GM12878 (cell line): ENCODE results near the gene SEMA4F. TPM values are rescaled to one million over a fixed set of nuclear protein-coding genes. Genes with fewer than 3 reads are reported as not detected.

Experiments
- BCL11A ChIP-seq: IDR thresholded peaks from 2 replicates; pipeline ENCODE4 v1.6.1; 2011; ENCODE audit warnings: low read depth, low read length
- BHLHE40 ChIP-seq, 2 experiments: fragments of 450-650 bp in 1 of 2; IDR thresholded peaks; 2 replicates each; pipeline ENCODE4 v1.6.1; 2011 to 2017; ENCODE audit warnings: low read depth in 2 of 2, borderline replicate concordance in 1 of 2, improper control_type of control experiment in 1 of 2, low read length in 1 of 2, mild to moderate bottlenecking in 1 of 2
- EGR1 ChIP-seq, 2 experiments: IDR thresholded peaks; 1 replicate in 1 of 2; 2 replicates in 1 of 2; pipeline ENCODE4 v1.6.1; 2011 to 2012; ENCODE audit warnings: low read depth in 2 of 2, low read length in 2 of 2, borderline replicate concordance in 1 of 2, mild to moderate bottlenecking in 1 of 2, moderate library complexity in 1 of 2
- ESRRA ChIP-seq: IDR thresholded peaks from 2 replicates; pipeline ENCODE4 v1.6.1; 2012; ENCODE audit warnings: mild to moderate bottlenecking, low read length, improper control_type of control experiment
- IKZF1 ChIP-seq: fragments of 450-650 bp; conservative IDR thresholded peaks from 2 replicates; pipeline ENCODE4 v1.6.1; 2017; ENCODE audit warnings: antibody characterized with exemption, mild to moderate bottlenecking
- IKZF2 ChIP-seq, 2 experiments: fragments of 450-650 bp; IDR thresholded peaks; 2 replicates each; pipeline ENCODE4 v1.6.1; 2017; ENCODE audit warnings: mild to moderate bottlenecking in 2 of 2, moderate library complexity in 2 of 2
- IRF4 ChIP-seq: IDR thresholded peaks from 2 replicates; pipeline ENCODE4 v1.6.1; 2011; ENCODE audit warnings: low read depth, low read length
- JUND ChIP-seq: IDR thresholded peaks from 2 replicates; pipeline ENCODE4 v1.6.1; 2012; ENCODE audit warnings: low read depth, mild to moderate bottlenecking, low read length, improper control_type of control experiment, moderate library complexity
- KDM1A ChIP-seq: fragments of 200-600 bp; sonication (generic); IDR thresholded peaks from 2 replicates; pipeline ENCODE4 v1.6.1; 2016; ENCODE audit warnings: borderline replicate concordance
- LARP7 ChIP-seq: fragments of 450-650 bp; IDR thresholded peaks from 2 replicates; pipeline ENCODE4 v1.6.1; 2017; ENCODE audit warnings: mild to moderate bottlenecking
- NFYA ChIP-seq: IDR thresholded peaks from 2 replicates; pipeline ENCODE4 v1.6.1; 2011; ENCODE audit warnings: low read depth, mild to moderate bottlenecking, low read length, improper control_type of control experiment, borderline replicate concordance
- NRF1 ChIP-seq: conservative IDR thresholded peaks from 2 replicates; pipeline ENCODE4 v1.6.1; 2011; ENCODE audit warnings: mild to moderate bottlenecking, low read depth, low read length, improper control_type of control experiment
- PML ChIP-seq: IDR thresholded peaks from 2 replicates; pipeline ENCODE4 v1.6.1; 2012; ENCODE audit warnings: low read length, inconsistent platforms
- POU2F2 ChIP-seq: IDR thresholded peaks from 3 replicates; pipeline ENCODE4 v1.6.1; 2011; ENCODE audit warnings: low read depth, mild to moderate bottlenecking, low read length, borderline replicate concordance
- RAD51 ChIP-seq: fragments of 450-650 bp; IDR thresholded peaks from 2 replicates; pipeline ENCODE4 v1.6.1; 2016; ENCODE audit warnings: moderate library complexity, mild to moderate bottlenecking, inconsistent platforms
- TAF1 ChIP-seq: IDR thresholded peaks from 2 replicates; pipeline ENCODE4 v1.6.1; 2011; ENCODE audit warnings: mild to moderate bottlenecking, low read depth, low read length, borderline replicate concordance
- YY1 ChIP-seq: IDR thresholded peaks from 2 replicates; pipeline ENCODE4 v1.6.1; 2011; ENCODE audit warnings: low read depth, mild to moderate bottlenecking, low read length
- ZNF24 ChIP-seq: fragments of 450-650 bp; IDR thresholded peaks from 2 replicates; pipeline ENCODE4 v1.6.1; 2017; ENCODE audit warnings: antibody characterized with exemption, mild to moderate bottlenecking
- ZNF384 ChIP-seq: IDR thresholded peaks from 2 replicates; pipeline ENCODE4 v1.6.1; 2012; ENCODE audit warnings: low read depth, mild to moderate bottlenecking, low read length, improper control_type of control experiment, borderline replicate concordance
- polyA plus RNA-seq, 11 experiments: library from polyadenylated mRNA; depleted of rRNA in 4 of 11; unstranded in 6 of 11; stranded (reverse) in 5 of 11; fragments of >200 nt; fragmentation: Nextera tagmentation in 4 of 11; fragmentation: Illumina TruSeq in 1 of 11; extraction: Ambion mirVana in 4 of 11; extraction: Trizol in 1 of 11; gene quantifications; 1 replicate in 1 of 11; 2 replicates in 10 of 11; pipeline versions ENCODE4 v1.2.1 to v1.2.3, GENCODE V29; 2011 to 2016; ENCODE audit warnings: inconsistent platforms in 2 of 11, missing spikeins in 2 of 11, low read depth in 1 of 11
- total RNA-seq, 4 experiments: library from RNA; depleted of rRNA in 3 of 4; stranded (reverse); fragments of >200 nt in 3 of 4; fragmentation: Illumina TruSeq in 1 of 4; extraction: Trizol in 1 of 4; gene quantifications; 2 replicates each; pipeline versions ENCODE4 v1.2.1 to v1.2.3, GENCODE V29; 2013 to 2021
- TF ChIP-seq, protein P1 (sequence below): fragments of 450-650 bp; formaldehyde crosslinking; IDR thresholded peaks from 2 replicates; pipeline ENCODE4 v1.5.0; 2022; ENCODE audit warnings: mild to moderate bottlenecking, missing genetic modification characterization
- TF ChIP-seq, protein P2 (sequence below): fragments of 450-650 bp; IDR thresholded peaks from 2 replicates; pipeline ENCODE4 v1.6.1; 2018; ENCODE audit warnings: mild to moderate bottlenecking, low read depth, moderate library complexity; ENCODE audit not compliant: partially characterized antibody
- TF ChIP-seq, protein P3 (sequence below): fragments of 450-650 bp; IDR thresholded peaks from 2 replicates; pipeline ENCODE4 v1.6.1; 2017; ENCODE audit warnings: mild to moderate bottlenecking, low read depth, inconsistent platforms; ENCODE audit not compliant: poor library complexity, severe bottlenecking

Gene SEMA4F
- total and polyA plus RNA-seq, 10 of the 15 experiments (the other 5 are each of a cell fraction or from before 2014, with no cell fraction given) = 0.26 to 3.0 (median 2.1) TPM

DNA sequence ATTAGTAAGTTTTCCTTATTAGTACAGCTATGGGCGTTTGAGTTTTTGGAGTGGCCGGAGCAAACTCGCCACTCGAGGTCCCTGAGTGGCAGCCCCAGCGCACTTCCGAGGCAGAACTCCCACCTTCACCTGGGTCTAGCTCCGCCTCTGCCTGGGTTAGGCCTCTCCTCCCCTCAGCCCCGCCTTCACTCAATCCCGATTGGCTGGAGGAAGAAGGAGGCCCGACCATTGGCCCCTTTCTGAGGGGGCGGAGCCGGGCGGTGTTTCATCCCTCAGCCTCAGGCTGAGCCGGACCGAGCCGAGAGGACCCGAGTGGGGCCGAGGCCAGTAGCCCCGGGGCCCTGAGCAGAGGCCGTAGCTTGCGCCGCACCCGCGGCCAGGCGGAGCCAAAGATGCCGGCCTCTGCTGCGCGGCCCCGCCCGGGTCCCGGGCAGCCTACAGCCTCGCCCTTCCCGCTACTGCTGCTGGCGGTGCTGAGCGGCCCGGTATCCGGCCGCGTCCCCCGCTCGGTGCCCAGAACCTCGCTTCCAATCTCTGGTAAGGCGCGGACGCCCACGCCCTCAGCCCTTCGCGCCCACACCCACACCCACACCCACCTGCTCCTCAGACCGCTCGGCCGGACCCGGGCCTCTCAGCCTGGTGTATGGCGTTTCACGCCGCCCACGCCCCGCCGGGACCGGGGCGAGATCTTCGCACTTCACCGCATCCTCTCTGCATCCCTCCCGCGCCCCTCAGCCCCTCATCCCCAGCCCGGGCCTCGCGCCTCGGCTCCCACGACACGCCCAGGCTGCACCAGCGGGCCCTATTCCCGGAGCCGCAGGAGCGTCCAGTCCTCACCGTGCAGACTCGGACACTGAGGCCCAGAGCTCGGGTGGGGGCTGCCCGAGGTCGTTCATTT is at the start of gene SEMA4F (continued):
- no peak for TF ChIP-seq KDM1A
- no peak for TF ChIP-seq JUND
- no peak for TF ChIP-seq ZNF384
- 0 out of 2 replicates have a peak, but pooled peaks have one; percentile 31 for TF ChIP-seq TAF1
- peak; percentile 37; the same call in 1 of the 2 replicates for TF ChIP-seq IKZF1
- TF ChIP-seq, protein P1, sequence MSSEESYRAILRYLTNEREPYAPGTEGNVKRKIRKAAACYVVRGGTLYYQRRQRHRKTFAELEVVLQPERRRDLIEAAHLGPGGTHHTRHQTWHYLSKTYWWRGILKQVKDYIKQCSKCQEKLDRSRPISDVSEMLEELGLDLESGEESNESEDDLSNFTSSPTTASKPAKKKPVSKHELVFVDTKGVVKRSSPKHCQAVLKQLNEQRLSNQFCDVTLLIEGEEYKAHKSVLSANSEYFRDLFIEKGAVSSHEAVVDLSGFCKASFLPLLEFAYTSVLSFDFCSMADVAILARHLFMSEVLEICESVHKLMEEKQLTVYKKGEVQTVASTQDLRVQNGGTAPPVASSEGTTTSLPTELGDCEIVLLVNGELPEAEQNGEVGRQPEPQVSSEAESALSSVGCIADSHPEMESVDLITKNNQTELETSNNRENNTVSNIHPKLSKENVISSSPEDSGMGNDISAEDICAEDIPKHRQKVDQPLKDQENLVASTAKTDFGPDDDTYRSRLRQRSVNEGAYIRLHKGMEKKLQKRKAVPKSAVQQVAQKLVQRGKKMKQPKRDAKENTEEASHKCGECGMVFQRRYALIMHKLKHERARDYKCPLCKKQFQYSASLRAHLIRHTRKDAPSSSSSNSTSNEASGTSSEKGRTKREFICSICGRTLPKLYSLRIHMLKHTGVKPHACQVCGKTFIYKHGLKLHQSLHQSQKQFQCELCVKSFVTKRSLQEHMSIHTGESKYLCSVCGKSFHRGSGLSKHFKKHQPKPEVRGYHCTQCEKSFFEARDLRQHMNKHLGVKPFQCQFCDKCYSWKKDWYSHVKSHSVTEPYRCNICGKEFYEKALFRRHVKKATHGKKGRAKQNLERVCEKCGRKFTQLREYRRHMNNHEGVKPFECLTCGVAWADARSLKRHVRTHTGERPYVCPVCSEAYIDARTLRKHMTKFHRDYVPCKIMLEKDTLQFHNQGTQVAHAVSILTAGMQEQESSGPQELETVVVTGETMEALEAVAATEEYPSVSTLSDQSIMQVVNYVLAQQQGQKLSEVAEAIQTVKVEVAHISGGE (CRISPR knock-in tag) = no peak
- no peak for TF ChIP-seq PML
- TF ChIP-seq IKZF2 (IDR thresholded peaks at IDR 0.05) = no peak
- peak; percentile 29 to 85 for TF ChIP-seq EGR1 (IDR thresholded peaks at IDR 0.05; ENCODE audit: borderline replicate concordance in 1 of 2, low read depth in 2 of 2, low read length in 2 of 2)
- TF ChIP-seq BHLHE40 (IDR thresholded peaks at IDR 0.05; ENCODE audit: borderline replicate concordance in 1 of 2, low read depth in 2 of 2, low read length in 1 of 2) = no peak
- TF ChIP-seq BCL11A = no peak
- no peak for TF ChIP-seq RAD51
- TF ChIP-seq ZNF24 = no peak
- TF ChIP-seq, protein P2, sequence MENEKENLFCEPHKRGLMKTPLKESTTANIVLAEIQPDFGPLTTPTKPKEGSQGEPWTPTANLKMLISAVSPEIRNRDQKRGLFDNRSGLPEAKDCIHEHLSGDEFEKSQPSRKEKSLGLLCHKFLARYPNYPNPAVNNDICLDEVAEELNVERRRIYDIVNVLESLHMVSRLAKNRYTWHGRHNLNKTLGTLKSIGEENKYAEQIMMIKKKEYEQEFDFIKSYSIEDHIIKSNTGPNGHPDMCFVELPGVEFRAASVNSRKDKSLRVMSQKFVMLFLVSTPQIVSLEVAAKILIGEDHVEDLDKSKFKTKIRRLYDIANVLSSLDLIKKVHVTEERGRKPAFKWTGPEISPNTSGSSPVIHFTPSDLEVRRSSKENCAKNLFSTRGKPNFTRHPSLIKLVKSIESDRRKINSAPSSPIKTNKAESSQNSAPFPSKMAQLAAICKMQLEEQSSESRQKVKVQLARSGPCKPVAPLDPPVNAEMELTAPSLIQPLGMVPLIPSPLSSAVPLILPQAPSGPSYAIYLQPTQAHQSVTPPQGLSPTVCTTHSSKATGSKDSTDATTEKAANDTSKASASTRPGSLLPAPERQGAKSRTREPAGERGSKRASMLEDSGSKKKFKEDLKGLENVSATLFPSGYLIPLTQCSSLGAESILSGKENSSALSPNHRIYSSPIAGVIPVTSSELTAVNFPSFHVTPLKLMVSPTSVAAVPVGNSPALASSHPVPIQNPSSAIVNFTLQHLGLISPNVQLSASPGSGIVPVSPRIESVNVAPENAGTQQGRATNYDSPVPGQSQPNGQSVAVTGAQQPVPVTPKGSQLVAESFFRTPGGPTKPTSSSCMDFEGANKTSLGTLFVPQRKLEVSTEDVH = no peak
- peak; percentile 80 for TF ChIP-seq LARP7
- TF ChIP-seq, protein P3, sequence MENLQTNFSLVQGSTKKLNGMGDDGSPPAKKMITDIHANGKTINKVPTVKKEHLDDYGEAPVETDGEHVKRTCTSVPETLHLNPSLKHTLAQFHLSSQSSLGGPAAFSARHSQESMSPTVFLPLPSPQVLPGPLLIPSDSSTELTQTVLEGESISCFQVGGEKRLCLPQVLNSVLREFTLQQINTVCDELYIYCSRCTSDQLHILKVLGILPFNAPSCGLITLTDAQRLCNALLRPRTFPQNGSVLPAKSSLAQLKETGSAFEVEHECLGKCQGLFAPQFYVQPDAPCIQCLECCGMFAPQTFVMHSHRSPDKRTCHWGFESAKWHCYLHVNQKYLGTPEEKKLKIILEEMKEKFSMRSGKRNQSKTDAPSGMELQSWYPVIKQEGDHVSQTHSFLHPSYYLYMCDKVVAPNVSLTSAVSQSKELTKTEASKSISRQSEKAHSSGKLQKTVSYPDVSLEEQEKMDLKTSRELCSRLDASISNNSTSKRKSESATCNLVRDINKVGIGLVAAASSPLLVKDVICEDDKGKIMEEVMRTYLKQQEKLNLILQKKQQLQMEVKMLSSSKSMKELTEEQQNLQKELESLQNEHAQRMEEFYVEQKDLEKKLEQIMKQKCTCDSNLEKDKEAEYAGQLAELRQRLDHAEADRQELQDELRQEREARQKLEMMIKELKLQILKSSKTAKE = no peak
- 0 out of 2 replicates have a peak, but pooled peaks have one; percentile 20 for TF ChIP-seq NRF1
- TF ChIP-seq IRF4 = no peak
- 0 out of 2 replicates have a peak, but pooled peaks have one; percentile 4 for TF ChIP-seq YY1
- TF ChIP-seq POU2F2 = no peak
- no peak for TF ChIP-seq NFYA
- TF ChIP-seq ESRRA = no peak
